A549 treated with CORT108297 at 1 μM for 4 hours (cell line): ENCODE results near the gene FAM114A2. TPM values are rescaled to one million over a fixed set of nuclear protein-coding genes. Genes with fewer than 3 reads are reported as not detected.

Experiments
- total RNA-seq: library from RNA; stranded (reverse); fragments of 200-300 nt; extraction: Qiagen RNA extraction; gene quantifications from 5 replicates; pipeline ENCODE4 v1.2.3, GENCODE V29; 2022

FAM114A2 gene
- 8.8 to 16.2 TPM (median 10.1 TPM) in 5 replicates for total RNA-seq

DNA sequence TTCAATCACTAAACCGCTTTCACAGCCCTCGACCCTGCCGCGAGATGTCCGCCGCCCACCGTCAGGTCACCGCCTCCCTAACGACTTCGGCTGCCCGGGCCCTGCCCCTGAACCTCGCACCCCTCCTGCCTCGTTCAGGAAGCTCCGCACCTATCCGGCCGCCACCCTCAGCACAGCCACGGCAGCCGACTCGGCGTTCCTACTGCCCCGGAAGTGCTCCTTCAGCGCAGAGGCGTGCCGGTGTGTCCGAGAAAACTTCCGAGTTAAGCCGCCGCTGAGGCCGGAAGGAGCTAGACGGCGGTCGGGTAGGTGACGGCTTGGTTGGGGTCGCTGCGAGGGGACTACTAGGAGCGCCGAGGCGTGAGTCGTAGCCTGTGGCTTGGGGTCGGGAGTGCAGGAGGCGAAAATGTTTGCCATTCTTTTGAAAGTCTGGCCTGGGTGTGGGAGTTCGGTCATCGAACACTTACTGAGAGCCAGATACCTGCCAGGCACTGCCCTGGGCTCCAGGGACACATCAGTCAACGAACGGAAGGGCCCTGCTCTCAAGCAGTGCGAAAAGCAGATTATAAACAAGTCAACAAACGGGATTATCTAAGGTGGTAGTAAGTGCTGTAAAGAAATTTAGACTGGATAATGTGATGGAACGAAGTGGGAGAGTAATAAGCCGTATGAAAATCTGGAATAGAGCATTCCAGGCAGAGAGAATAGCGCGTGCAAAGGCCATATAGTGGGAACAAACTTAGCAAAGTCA, at the start of gene FAM114A2, which contains the start of gene MFAP3:
Gene FAM114A2 (minus strand): TSS at position 204 of the 751 bp plus-strand sequence. CDS start 3,957 bp downstream, outside the sequence.
Gene MFAP3 (plus strand): TSS at position 261 of the 751 bp plus-strand sequence. CDS start 10,756 bp downstream, outside the sequence.

Other genes starting within 250 kb of the FAM114A2 start
- 19.1 to 30.3 TPM (median 21.3 TPM) in 5 replicates for gene MFAP3, start 57 bp upstream of the FAM114A2 start, total RNA-seq
- gene GALNT10, start 151.8 kb upstream of the FAM114A2 start, total RNA-seq = 62.2 to 85.1 TPM (median 77.4 TPM) in 5 replicates